ENCODE measurements around the gene KLK14.

Gene KLK14

GRCh38 chr19:51090471-51090870 is 7.8 kb upstream of the KLK14 start:
- TF ChIP-seq CTCF (IDR thresholded peaks at IDR 0.05; ENCODE audit: low read depth, low read length, missing control alignments) = no peak
- H3K4me3 ChIP-seq (ENCODE audit: low read depth, low read length) = no peak overlapping the region
- no peak for DNase-seq (ENCODE audit: low read depth)

- TF ChIP-seq CTCF (IDR thresholded peaks at IDR 0.05; ENCODE audit: low read depth, low read length, missing control alignments) = no peak
- no peak for DNase-seq (ENCODE audit: low read depth)
- H3K4me3 ChIP-seq (ENCODE audit: low read depth, low read length) = no peak overlapping the region
Measured at GRCh38 chr19:51089786-51090185, 7.1 kb upstream of the KLK14 start.

- no peak for TF ChIP-seq CTCF (IDR thresholded peaks at IDR 0.05; ENCODE audit: low read depth, low read length, missing control alignments)
- H3K4me3 ChIP-seq (ENCODE audit: low read depth, low read length) = no peak overlapping the region
- DNase-seq (ENCODE audit: low read depth) = no peak
Measured at GRCh38 chr19:51086153-51086850, 3.6 kb upstream of the KLK14 start.

GRCh38 chr19:51084505-51084904 is 1.8 kb upstream of the KLK14 start:
- TF ChIP-seq CTCF (IDR thresholded peaks at IDR 0.05; ENCODE audit: low read depth, low read length, missing control alignments) = no peak
- H3K4me3 ChIP-seq (ENCODE audit: low read depth, low read length) = no peak overlapping the region
- DNase-seq (ENCODE audit: low read depth) = no peak

GRCh38 chr19:51083783-51084182 is 1.1 kb upstream of the KLK14 start:
- no peak for DNase-seq (ENCODE audit: low read depth)
- no peak overlapping the region for H3K4me3 ChIP-seq (ENCODE audit: low read depth, low read length)
- no peak for TF ChIP-seq CTCF (IDR thresholded peaks at IDR 0.05; ENCODE audit: low read depth, low read length, missing control alignments)

- no peak overlapping the region for H3K4me3 ChIP-seq (ENCODE audit: low read depth, low read length)
- no peak for DNase-seq (ENCODE audit: low read depth)
- no peak for TF ChIP-seq CTCF (IDR thresholded peaks at IDR 0.05; ENCODE audit: low read depth, low read length, missing control alignments)
Measured at GRCh38 chr19:51083181-51083580, 494 bp upstream of the KLK14 start.

GRCh38 chr19:51081476-51081875 is 1.2 kb downstream of the KLK14 start:
- TF ChIP-seq CTCF (IDR thresholded peaks at IDR 0.05; ENCODE audit: low read depth, low read length, missing control alignments) = no peak
- no peak overlapping the region for H3K4me3 ChIP-seq (ENCODE audit: low read depth, low read length)
- DNase-seq (ENCODE audit: low read depth) = no peak
